Effector CD4-positive, alpha-beta T cell (primary cell): ENCODE results near the gene APOBEC3F.
"Not testable (repeated sequence)": the region's sequence is repeated elsewhere in the genome, so short reads cannot be mapped to it uniquely, and the experiment has no call there.

Experiments used
- DNase-seq: peaks from one replicate; pipeline ENCODE4 v3.0.0-alpha.2; 2020

Gene APOBEC3F

DNA sequence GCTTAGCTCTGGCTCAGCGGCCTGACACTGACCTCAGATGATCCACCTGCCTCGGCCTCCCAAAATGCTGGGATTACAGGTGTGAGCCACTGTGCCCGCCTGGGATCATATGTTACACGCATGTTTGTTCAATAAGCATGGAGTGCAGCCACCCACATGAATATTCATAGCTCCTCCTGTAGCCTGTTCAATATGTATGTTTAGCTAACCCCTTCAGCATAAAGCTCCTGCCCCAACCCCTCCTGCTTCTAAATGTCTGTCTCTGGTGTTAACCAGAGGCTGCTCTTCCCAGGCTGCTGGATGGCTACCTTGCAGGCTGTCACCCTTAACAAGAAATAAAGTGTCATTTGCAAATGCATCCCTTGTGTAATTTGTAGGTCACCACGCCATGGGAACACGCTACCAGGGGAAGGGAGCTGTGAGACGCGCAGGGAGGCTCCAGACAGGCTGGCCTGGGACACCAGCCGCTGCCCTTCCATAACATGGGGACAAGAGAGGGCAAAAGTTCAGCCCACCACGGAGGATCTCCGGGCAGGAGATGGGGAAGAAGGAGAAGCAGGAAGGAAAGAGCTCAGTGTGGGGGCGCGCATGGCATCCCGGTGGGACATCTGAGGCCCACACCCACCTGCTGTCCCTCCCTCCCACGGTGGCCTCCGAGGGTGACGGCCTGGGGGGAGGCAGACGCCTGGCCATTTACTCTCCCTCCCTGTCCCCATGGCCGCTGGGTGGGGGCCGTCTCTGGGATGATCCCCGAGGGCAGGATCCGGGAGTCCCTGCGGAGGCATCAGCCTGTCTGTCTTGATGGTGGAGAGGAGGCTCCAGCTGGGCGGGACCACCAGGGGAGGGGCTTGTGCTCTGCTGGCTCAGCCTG lies 35.7 kb downstream of the APOBEC3F start:
- not testable (repeated sequence) for DNase-seq

GRCh38 chr22:39077026-39077840 lies 36.6 kb downstream of the APOBEC3F start, which contains the start of gene APOBEC3G:
Gene APOBEC3G (plus strand): TSS chr22:39077275. CDS start chr22:39077362, 87 bp downstream.
- DNase-seq, result peak; percentile 31

DNA sequence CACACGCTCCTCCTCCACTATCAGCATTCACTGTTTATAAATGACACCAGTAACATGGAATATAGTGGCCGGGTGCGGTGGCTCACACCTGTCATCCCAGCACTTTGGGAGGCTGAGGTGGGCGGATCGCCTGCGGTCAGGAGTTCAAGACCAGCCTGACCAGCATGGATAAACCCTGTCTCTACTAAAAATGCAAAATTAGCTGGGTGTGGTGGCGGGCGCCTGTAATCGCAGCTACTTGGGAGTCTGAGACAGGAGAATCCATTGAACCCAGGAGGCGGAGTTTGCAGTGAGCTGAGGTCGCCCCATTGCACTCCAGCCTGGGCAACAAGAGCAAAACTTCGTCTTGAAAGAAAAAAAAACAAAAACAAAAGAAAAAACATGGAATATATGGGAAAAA lies 37.2 kb downstream of the APOBEC3F start:
- not testable (repeated sequence) for DNase-seq

- DNase-seq, result no peak
Measured at GRCh38 chr22:39078329-39078728, 37.7 kb downstream of the APOBEC3F start.

DNA sequence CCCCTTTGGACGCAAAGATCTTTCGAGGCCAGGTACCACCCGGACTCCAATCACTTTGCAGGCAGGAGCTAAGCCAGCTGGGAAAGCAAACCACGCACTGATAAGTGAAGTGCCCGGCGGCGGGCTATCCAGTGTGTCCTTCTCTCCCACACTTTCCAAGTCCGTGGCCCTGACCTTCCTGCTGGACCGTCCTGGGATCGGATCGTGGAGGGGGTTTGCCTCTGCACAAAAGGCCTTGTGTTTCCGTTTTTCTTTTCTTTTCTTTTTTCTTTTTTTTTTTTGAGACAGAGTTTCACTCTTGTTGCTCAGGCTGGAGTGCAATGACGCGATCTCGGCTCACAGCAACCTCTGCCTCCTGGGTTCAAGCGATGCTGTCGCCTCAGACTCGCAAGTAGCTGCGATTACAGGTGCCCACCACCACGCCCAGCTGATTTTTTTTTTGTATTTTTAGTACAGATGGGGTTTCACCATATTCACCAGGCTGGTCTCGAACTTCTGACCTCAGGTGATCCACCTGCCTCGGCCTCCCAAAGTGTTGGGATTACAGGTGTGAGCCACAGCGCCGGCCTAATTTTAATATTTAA lies 38.5 kb downstream of the APOBEC3F start:
- not testable (repeated sequence) for DNase-seq

DNA sequence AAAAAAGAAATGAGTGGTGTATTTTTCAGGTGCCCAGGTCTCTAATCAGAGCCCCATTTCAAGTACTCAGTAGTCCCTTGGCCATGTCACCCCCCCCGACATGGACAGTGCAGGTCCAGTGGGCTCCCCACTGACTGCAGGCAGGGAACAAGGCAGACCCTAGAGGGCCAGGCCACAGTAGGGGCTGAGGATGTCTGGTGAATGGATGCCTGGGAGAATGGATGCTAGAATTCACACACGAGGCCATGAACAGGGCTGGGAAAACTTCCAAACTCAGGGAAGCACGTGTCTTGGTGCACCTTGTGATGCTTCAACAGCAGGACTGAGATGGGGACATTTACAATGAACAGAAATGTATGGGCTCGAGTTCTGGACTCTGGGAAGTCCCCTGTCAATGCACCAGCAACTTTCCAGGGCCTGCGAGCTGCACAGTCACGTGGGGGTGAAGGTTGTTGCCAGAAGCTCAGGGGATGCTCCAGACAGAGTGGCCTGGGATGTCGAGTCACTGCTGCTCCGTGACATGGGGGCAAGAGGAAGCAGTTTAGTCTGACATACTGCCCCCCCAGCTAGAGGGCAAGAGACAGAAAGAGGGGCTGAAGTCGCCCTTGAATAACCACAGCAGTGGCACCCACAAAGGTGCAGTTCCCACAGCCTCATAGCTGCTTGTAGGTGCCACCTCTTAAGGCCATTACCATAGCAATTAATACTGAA lies 39.5 kb downstream of the APOBEC3F start:
- no peak for DNase-seq

- no peak for DNase-seq
Measured at GRCh38 chr22:39081016-39081415, 40.4 kb downstream of the APOBEC3F start.

DNA sequence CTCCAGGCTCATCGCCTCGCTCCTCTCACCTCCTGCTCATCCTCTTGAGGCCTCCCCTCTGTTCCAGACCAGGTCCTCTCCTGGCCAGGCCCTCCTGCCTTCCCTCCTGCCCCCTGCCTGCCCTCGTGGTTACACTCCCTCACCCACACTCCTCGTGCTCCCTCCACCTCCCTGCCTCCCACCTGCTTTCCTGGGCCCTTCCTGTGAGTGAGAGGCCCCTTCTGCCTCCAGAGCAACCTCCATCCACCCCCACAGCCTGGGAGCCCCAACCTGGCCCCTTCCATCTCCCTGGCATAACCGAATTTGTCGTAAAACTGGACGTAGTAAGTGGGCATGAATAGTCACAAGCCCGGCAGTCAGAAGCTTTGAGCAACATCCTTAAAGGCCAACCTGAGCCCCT lies 40.9 kb downstream of the APOBEC3F start:
- DNase-seq, result no peak

GRCh38 chr22:39083212-39084165 lies 42.8 kb downstream of the APOBEC3F start:
- DNase-seq, result no peak

- DNase-seq, result no peak
Measured at GRCh38 chr22:39084666-39085065, 44.0 kb downstream of the APOBEC3F start.

- no peak for DNase-seq
Measured at GRCh38 chr22:39087098-39087497, 46.4 kb downstream of the APOBEC3F start.

DNA sequence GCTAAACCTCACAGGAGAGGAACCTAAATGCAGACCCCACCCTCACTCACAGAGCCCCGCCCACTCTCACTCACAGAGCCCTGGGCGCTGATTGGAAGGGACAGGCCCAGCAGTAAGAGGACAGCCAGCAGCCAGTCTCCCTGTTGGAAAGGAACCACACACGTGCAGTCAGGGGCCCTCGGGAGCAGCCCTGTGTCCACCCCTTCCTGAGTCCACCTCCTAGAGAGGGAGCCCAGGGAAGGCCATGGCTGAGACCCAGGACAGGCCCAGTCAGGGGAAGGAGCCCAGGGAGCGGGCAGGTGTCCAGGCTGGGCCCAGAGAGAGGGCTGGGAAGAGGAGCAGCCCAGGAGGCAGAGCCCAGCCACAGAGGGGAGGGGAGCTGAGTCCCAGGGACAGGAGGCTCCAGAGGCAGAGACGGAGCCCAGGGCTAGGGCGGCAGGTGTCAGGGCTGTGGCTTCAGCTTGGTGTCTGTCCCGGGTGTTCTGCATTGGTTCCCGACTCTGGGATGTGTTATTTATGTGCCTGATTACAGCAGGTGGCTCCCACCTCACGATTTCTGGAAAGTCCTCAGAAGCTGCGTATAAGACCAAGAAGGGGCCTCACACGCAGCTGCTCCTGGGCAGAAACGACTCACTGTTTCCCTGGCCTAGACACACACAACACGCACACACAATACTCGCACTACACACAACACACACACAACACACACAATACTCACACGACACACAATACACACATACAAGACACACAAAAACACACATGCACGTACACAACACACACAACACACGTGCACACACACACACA lies 47.4 kb downstream of the APOBEC3F start:
- no peak for DNase-seq

DNA sequence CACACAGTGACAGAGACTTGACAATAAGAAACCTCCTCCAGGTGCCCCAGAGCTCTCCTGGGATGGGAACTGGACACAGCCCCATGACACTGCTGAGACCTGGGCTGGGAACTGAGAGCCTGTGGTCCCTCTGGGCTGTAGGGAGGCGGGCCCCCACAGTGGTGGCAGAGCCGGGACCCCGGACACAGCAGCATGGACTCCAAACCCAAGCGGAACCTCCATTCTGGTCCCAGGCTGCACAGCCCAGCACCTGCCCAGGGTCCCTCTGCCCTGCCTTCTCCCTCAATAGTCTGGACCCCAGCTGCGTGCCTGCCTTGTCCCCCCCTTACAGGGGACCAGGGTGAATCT lies 48.0 kb downstream of the APOBEC3F start:
- DNase-seq, result no peak

- no peak for DNase-seq
Measured at GRCh38 chr22:39089928-39090327, 49.3 kb downstream of the APOBEC3F start.

- DNase-seq, result peak; percentile 81
Measured at GRCh38 chr22:39090426-39091064, 49.9 kb downstream of the APOBEC3F start.

DNA sequence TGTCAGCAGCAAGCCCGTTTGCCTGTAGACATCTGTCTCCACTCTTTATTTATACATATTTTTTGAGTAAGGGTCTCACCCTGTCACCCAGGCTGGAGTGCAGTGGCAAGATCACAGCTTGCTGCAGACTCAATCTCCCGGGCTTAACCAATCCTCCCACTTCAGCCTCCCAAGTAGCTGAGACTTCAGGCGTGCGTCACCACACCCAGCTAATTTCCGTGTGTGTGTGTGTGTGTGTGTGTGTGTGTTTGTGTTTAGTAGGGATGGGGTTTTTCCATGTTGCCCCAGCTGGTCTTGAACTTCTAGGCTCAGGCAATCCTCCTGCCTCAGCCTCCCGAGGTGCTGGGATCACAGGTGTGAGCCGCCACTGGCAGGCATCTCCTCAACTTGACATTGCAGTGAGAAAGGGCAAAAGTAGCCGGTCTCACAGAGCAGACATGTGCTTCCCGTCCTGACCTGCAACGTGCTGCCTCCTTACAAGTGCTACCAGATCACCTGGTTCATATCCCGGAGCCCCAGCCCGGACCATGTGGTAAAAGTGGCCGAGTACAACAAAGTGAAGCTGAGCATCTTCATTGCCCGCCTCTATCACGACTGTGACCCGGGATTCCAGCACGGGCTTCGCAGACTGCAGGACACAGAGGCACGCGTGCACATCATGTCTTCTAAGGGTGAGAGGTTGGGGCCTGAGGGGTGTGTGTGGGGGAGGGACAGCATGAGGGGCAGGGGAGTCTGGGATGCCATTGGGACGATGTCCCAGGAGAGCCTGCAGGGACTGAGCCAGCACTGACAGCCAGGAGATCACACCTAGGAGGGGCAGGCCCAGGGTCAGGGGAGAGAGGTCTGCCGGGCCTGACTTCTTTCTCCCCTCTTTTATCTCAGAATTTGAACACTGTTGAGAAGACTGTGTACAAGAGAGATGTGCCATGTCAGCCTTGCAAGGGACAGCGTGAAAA lies 50.7 kb downstream of the APOBEC3F start:
- peak; percentile 24 for DNase-seq

- DNase-seq, result no peak
Measured at GRCh38 chr22:39092111-39092862, 51.6 kb downstream of the APOBEC3F start.

- DNase-seq, result peak; percentile 30
Measured at GRCh38 chr22:39094717-39095389, 54.2 kb downstream of the APOBEC3F start.
